GM21528 (cell line): Measurements from ENCODE around the gene RAB4A.

Experiments used
- ATAC-seq: cut with Tn5 transposase; IDR thresholded peaks from one replicate; pipeline ENCODE4 v1.9.1; 2021; ENCODE audit warnings: mild to moderate bottlenecking, moderate library complexity; ENCODE audit not compliant: unreplicated experiment, low FRiP score

The RAB4A gene, protein sequence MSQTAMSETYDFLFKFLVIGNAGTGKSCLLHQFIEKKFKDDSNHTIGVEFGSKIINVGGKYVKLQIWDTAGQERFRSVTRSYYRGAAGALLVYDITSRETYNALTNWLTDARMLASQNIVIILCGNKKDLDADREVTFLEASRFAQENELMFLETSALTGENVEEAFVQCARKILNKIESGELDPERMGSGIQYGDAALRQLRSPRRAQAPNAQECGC

DNA sequence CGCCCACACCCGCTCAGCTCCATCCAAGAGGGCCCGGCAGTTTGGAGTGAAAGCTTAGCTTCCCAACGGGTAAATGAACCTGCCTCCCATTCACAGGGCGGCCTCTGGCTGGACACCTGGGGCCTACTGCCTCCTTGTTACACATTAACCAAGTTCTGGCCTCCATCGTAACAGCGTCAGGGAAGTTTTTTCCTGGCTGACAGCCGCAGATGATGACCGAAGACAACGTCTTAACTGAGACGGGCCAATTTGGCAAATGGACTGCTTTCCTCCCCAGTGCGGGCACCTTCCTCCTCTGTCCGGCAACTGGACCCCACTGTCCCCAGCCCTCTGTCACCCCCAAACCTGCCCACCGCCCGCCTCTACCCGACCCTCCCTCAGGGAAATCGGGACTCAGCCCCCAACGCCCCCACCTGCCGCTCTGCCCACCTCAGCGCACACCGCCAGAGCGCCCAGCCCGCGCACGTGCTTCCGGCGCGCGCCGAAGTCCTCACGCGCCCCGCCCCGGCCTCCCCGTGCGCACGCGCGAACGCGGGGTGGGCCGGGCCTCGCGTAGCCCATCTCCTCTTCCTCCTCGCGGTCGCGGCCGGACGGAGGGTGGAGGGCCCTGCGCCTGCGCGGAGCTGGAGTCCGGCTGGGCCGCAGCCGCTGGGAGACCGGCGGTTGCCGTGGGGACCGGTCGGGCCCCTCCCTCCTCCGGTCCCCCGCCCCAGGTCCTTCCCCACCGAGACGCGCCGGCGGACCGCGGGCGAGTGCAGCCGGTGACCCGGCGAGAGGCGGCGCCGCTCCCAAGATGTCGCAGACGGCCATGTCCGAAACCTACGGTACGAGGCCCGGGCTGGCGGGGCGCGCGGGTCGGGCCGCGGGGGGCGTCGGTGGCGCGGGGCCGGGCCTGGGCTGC is at the start of gene RAB4A:
RAB4A (plus strand) TSS at position 565 of the 901 bp plus-strand sequence; CDS start at position 794, 229 bp downstream.
- peak; percentile 88 for ATAC-seq

DNA sequence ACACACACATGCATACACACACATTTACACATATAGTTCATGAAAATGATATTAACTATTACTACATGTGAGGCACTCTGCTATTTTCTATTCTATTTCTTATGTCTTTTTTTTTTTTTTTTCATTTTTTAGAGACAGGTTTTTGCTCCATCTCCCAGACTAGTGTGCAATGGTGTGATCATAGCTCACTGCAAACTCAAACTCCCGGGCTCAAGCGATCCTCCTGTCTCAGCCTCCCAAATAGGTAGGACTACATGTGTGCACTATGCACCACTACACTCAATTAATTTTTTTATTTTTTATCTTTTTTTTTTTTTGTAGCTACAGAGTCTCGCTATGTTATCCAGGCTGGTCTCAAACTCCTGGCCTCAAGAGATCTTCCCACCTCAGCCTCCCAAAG is 48.8 kb upstream of the RAB4A start:
- no peak for ATAC-seq

DNA sequence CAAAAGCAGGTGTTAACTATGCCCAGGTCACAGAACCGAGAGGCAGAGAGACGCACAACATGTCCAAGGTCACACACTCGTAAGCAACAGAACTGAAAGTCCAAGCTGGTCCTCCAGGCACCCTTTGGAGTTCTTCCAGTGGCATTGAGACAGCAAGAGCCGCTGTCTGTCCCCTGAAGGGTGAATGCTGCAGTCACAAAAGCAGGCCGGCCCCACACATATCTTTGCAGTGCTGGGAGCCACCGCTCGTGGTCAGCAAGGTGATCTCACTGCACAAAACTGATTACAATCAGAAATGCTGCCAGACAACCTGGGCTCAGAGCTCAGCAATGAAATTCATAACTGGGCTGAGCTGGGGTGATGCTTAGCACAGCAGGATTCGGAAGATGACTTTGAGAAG is 47.4 kb upstream of the RAB4A start:
- no peak for ATAC-seq

DNA sequence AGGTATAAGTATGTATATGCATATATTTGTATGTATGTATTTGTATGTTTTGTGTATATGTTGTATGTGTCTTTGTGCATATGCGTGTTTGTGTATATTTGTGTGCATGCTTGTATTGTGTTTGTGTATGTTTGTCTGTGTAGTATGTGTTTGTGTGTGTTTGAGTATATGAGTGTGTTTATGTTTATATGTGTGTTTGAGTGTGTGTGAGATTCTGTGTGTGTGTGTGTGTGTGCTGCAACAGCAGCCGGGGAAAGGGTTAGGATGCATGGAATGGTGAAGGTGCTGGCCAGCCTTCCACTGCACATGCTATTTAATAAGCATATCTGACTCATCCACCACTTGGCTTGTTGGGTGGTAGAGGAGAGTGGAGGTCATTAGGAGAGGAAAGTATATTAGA is 46.6 kb upstream of the RAB4A start:
- no peak for ATAC-seq

DNA sequence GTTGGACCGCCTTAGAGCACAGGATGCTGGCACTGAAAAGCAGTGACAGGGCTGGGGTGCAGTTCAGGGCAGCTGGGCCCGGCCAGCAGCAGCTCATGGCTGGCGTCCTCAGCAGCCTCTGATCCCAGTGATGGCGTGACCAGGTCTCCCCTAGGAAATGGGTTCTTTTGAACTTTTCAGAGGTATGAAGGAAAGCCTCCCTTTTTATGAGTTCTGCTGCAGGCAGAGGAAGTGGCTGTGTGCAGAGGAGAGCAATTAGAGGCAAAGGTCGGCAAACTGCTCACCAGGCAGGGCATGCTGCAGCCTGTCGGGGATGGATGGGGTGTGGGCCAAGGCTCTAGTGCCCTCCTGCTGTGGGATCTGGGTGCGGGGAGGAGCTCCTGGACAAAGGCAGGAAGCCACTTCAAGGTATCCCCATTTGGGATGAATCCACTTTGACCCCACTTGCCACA is 45.6 kb upstream of the RAB4A start:
- ATAC-seq = no peak

DNA sequence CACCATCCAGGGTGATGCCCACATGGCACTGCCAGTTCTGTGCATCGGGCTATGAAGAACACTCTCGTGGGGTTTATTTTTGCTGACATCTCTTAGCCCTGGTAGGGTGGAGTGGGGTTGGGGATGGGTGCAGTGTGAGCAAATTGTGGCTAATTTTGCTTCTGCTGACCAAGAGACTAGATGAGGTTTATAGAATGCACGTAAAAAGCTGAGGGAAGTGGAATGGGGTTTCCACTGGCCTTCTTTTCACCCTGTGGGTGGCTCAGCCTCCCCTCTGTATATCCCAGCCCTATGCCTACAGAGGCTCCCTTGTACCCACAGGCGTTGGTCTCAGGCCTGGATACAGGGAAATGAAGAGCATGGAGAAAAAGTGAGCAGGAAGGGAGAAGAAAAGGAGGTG is 44.1 kb upstream of the RAB4A start:
- ATAC-seq = no peak

DNA sequence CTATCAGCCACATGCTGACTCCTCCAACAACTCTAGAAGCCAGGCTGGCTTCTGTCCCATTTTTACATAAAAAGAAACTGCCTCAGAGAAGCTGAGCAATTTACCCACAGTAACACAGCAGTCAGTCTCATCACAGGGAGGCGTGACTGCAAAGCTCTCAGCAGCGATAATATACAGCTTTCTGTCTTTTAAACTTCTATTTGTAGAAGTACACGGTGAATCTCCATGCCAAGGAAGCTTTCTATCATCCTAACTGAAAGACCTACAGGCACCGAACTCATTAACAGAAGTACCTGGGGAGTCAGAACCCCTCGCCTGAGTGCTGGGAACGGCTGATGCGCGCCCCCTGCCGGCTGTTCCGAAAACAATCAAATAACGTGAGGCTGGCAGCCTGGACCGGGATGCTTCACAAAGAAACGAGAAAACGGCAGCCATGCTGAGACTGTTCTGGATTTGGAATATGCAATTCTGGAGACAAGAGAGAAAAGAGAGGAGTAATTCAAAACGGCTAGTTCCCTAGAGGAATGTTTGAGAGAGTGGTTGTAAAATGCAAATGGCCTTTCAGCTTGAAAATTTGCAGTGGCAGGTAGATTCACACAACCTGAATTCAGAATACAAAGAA is 43.5 kb upstream of the RAB4A start:
- peak; percentile 50 for ATAC-seq

DNA sequence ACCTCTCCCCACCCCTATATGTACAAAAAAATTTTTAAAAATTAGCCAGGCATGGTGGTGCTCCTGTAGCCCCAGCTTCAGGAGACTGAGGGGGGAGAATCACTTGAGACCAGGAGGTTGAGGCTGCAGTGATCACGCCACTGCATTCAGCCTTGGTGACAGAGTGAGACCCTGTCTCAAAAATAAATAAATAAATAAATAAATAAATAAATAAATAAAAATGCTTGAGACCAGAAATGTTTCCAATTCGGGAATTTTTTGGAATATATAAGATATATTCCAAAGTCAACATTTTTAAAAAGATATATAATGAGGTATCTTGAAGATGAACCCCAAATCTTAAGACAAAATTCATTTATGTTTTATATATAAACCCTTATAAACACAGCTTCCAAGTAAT is 42.4 kb upstream of the RAB4A start:
- ATAC-seq = no peak

DNA sequence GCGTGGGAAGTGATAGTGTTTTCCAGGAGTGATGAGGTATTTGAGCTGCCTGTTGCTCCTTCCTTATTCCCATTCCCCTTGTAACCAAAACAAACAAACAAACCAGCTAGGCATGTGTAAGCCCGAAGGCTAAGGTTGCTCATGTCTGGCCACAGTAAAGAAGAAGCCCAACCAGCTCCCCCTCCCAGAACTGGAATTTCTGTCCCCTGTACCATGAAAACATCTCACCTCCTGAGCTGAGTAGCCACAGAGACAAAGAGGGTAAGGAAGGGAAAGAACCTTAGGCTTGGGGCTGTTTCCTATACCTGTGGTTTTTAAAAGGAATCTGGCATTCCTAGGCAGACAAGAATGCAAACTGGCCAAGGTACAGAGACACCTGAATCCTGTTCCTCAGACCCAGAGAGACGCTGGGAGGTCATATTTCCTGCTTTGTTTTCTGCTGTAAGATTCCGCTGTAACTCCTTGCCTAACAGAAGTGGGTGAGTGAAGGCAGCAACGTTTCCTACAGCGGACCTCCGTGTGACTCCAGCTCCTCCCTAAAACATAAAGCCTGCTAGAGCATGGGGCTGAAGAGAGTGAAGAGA is 41.7 kb upstream of the RAB4A start:
- no peak for ATAC-seq

DNA sequence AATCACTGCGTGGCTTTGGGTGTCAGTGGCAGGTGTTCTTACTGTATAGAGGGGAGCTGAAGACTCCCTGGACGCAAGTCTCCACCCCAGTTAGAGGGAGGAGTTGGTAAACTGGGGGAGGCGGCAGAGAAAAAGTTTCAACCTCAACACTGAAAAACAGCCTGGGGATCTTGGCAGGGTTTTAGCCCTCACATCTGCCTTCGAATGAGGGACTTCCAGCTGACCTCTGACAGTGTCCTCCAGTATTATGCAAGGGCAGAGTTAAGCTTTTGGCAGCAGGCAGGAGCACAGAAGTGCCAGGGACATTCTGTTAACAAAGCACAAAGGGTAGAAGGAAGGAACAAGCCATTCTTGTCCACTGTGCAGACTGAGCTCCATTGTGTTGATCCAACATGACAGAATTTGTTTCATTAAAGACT is 41.2 kb upstream of the RAB4A start:
- no peak for ATAC-seq

DNA sequence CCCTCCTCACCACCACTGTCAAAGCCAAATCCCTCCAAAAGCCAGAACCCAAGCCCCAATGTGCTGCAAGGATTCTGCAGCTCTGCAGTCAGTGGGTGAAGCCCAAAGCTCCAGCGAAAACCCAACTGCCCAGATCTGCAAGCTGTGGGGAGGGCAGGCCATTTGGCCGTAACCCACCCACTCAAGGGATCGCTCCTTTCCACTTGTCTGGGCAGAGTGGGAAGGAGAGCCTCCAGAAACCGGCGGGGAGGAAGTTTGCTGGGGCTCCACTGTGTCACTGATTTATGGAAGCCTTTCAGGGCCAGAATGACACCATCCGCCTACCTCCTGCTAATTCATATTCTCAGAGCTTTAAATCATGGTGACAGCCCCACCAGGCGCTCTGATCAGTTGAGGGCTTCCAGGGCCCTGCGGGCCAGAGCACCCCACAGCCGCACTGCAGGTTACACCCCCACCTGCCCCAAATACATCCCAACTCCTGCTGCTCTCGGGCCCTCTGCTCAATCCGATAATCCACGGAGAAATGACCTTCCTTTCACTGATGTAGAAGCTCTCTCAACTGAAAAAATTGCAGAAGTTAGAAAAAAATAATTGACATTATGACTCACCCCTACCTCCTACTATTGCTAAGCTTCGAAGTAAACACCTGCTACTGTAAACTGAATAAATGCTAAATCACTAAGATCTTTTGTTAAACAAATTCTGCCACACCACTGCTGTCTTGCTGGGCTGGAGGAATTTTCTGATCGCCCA is 40.6 kb upstream of the RAB4A start:
- no peak for ATAC-seq

DNA sequence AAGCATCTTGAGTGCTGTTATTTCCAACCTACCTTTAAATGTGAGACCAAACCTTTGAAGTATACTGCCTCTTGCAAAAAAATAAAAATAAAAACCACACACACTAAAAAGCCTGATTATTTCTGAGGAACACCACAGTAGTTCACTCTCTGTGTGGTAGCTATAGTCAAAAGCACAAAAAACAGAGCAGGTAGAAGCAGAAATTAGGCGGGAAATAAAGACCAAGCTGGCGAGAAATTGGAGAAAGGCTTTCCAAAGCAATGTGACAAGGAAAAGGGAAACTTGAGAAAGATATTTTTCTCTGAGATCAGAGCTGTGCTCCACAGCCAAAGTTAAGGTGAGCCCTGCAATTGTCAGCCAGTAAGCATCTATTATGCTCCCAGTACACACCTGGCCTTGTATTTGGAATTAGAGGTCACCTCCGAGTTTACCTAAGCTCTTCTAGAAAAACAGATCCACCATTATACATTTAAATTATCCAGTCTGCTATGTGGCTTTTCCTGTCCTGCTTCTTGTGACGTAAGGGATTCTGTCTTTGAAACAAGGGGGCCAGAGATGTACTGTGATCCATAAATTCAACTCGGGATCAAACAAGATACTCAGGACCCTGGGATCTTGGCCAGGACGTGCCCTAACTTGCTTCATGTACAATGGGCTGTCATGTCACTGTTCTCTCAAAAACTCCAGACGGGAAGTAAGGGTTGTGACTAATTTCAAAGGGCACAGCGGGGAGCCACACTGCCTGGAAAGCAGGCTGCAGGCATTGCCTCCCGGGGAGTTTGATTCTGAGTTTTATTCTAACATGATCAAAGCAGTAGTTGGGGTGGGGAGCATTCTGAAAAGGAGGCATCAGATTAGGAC is 39.8 kb upstream of the RAB4A start:
- ATAC-seq = no peak

DNA sequence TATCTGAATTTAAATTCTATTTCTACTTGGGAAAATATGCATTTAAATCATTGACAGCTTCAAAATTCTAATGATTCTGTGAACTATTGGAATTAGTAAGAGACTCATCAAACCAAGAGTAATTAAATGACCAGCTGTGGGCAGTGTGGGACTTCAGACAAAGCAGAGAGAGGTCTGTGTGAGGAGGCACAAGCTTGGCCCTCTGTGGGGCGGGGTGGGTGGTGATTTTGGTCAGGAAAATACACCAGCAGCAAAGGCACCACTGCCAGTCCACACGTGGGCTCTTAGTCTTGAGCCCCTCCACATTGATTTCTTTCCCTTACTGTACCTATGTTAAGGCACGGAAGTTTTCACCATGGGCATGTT is 39.2 kb upstream of the RAB4A start:
- no peak for ATAC-seq

DNA sequence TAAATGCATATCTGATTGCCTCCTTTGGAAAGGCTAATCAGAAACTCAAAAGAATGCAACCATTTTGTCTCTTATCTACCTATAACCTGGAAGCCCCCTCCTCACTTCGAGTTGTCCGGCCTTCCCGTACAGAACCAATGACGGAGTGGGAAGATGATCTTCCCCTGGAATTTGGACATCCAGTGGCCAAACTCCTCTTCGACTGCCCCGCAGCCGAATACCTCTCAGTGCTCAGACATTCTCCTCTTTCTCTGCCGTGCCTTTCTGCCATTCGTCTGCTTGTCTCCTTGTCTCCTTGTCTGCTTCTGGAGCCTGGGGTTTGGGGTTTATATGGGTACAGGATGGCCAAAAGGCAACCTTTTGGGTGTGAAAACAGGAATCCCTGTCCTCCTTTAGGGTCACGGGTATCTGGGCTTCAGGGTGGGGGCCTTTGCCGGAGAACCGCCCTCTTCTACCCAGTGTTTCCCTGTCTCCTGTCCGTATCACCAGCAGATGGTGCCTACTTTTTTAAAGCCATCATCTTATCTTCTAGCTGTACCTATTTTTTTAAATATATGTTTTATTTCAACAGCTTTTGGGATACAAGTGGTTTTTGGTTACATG is 35.9 kb upstream of the RAB4A start:
- no peak for ATAC-seq

DNA sequence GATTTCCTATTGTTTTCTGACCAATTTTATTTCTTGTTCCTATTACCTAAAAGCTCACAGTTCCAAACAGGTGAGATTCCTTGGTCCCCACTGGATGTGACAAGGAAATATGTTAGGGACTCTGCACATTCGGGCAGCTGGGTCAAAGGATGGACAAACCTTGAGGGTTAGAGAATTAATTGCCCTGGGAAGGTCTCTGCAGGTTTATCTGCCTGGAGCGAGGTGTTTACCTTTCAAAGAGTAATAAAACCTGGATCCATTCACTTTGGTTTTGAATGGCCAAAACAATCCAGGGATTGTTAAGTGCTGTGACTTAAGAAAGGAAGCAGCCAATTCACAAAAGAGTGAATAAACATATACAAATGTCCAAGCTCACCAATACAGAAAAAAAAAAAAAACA is 33.6 kb upstream of the RAB4A start:
- ATAC-seq = no peak

DNA sequence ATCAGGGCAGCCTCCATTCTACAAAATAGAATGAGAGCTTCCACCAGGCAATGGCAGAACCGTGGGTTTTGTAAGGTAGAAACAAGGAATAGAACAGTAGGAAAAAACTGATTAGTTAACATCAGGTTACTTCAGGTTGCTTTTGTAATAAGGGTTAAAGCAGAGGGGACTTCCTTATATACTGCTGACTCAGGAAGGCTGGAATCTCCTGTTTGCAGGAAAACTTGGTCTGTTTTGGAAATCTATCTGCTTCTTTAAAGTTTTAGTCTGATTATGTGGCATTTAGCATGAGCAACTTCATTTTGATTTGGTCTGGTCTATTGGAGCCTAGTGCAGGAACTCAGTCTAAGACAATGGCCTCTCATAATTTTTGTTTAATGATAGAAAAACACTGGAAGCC is 32.7 kb upstream of the RAB4A start:
- ATAC-seq = no peak

DNA sequence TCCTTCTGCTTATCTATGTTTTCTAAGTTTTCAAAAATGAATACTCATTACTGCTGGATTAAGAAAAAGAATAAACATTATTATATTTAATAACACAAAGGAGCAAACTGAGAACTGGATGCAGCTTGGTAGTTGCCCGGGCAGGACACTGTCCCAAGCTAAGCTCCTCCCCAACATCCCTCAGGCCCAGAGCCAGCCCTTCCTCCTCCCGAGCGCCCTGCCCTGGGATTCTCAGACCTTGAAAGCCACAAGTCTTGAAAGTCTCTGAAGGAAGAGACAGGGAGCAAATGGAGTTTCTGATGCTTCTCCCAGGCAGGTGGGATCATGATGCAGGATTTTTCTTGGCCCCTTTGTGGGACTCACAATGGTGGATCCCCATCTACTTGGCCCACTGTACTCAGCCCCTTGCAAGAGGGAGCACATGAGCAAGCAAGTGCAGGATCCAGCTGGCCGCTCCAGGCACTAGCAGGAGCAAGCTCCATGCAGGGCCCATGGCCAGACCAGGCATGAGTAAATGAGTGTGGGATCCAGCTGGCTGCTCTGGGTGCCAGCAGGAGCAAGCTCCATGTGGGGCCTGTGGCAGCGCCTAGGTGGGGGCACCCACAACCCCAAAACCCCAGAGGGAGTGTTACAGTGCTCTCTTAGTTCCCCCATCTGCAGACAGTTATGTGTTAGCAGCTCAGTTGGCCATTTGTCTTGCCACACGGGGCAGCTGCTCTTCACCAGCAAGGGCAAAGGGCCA is 32.1 kb upstream of the RAB4A start:
- ATAC-seq = no peak

DNA sequence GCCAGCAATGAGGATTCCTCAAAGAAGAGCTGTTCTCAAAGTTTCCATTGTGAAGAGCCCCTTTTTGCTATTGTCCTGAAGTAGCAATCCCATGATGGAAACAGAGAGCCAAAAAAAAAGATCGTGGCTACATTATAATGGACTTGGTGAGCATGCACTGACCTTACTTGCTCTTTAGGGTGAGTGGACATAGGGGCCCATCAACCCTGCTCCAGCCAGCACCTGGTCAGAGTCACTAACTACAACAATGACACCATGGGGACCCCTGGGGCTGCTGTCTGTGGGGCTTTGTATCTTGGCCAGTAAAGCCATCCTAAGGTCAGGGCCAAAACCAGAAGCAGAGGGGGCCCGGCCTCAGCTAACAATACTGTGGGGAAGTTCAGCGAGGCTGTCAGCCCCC is 30.4 kb upstream of the RAB4A start:
- ATAC-seq = no peak
